IMR-90 (cell line): ENCODE data around the gene NT5C1A. TPM values are rescaled to one million over a fixed set of nuclear protein-coding genes. Genes with fewer than 3 reads are reported as not detected.

ENCODE experiments used
- ATAC-seq: fragments of 200-7000 bp; cut with Tn5 transposase; 2 replicates; pipeline ENCODE4 v1.9.1; 2020; ENCODE audit warnings: low read depth, mild to moderate bottlenecking, moderate library complexity
- BruUV-seq: library from RNA; stranded (reverse); fragments of 400-500 nt; replicated peaks from 2 replicates; lab custom pipeline; 2021; lab: Mats Ljungman, UMichigan
- CTCF ChIA-PET: fragments of 300-600 bp; formaldehyde crosslinking; extraction: SDS; loops from one replicate; lab custom pipeline; 2021; ENCODE audit warnings: antibody characterized with exemption; lab: Yijun Ruan, JAX
- POLR2A ChIA-PET: fragments of 300-600 bp; sonication (Branson Sonifier 250); formaldehyde crosslinking; loops from one replicate; lab custom pipeline; 2022; ENCODE audit warnings: antibody characterized with exemption; ENCODE audit not compliant: unreplicated experiment; lab: Charles Lee
- DNase-seq: peaks from one replicate; pipeline ENCODE4 v3.0.0; 2013
- H2AFZ ChIP-seq: replicated peaks from 2 replicates; pipeline ENCODE3; 2013; ENCODE audit warnings: low read length, mild to moderate bottlenecking; ENCODE audit not compliant: poor library complexity
- H2AK5ac ChIP-seq: 2 replicates; pipeline ENCODE4 v1.6.1; 2013; ENCODE audit warnings: low read depth, low read length, inconsistent platforms
- H2AK9ac ChIP-seq: replicated peaks from 2 replicates; pipeline ENCODE3; 2013; ENCODE audit warnings: mild to moderate bottlenecking, low read depth, low read length, moderate library complexity; ENCODE audit not compliant: poor library complexity
- H2BK120ac ChIP-seq: 2 replicates; pipeline ENCODE4 v1.6.1; 2013; ENCODE audit warnings: low read depth, low read length, inconsistent platforms
- H2BK15ac ChIP-seq: 3 replicates; pipeline ENCODE4 v1.6.1; 2013; ENCODE audit warnings: low read depth, low read length, inconsistent platforms
- H2BK20ac ChIP-seq: 2 replicates; pipeline ENCODE4 v1.6.1; 2013; ENCODE audit warnings: low read depth, mild to moderate bottlenecking, inconsistent platforms, low read length, moderate library complexity
- H2BK5ac ChIP-seq: 2 replicates; pipeline ENCODE4 v1.6.1; 2013; ENCODE audit warnings: mild to moderate bottlenecking, low read depth, low read length, inconsistent platforms; ENCODE audit not compliant: poor library complexity, severe bottlenecking
- H3K14ac ChIP-seq: replicated peaks from 2 replicates; pipeline ENCODE4 v1.6.1; 2013; ENCODE audit warnings: low read depth, low read length, inconsistent platforms
- H3K18ac ChIP-seq: 2 replicates; pipeline ENCODE4 v1.6.1; 2013; ENCODE audit warnings: low read depth, low read length, control low read depth
- H3K23ac ChIP-seq: 2 replicates; pipeline ENCODE4 v1.6.1; 2013; ENCODE audit warnings: low read depth, low read length, inconsistent platforms
- H3K27ac ChIP-seq: 2 replicates; pipeline ENCODE4 v1.5.1; 2013; ENCODE audit warnings: mild to moderate bottlenecking, control low read depth, low read length; ENCODE audit not compliant: insufficient read depth
- H3K27me3 ChIP-seq: 2 replicates; pipeline ENCODE4 v1.6.1; 2013; ENCODE audit warnings: low read length; ENCODE audit not compliant: control insufficient read depth, insufficient read depth
- H3K36me3 ChIP-seq: 2 replicates; pipeline ENCODE4 v1.6.1; 2013; ENCODE audit warnings: low read length, mixed read lengths; ENCODE audit not compliant: control insufficient read depth, insufficient read depth
- H3K4ac ChIP-seq: 2 replicates; pipeline ENCODE4 v1.6.1; 2013; ENCODE audit warnings: low read depth, low read length, inconsistent platforms
- H3K4me1 ChIP-seq: 2 replicates; pipeline ENCODE4 v1.6.1; 2013; ENCODE audit warnings: low read length, mixed read lengths; ENCODE audit not compliant: control insufficient read depth, insufficient read depth
- H3K4me2 ChIP-seq: 2 replicates; pipeline ENCODE4 v1.6.1; 2013; ENCODE audit warnings: low read depth, mild to moderate bottlenecking, control low read depth, low read length, moderate library complexity
- H3K4me3 ChIP-seq: 2 replicates; pipeline ENCODE4 v1.5.1; 2013; ENCODE audit warnings: low read depth, mild to moderate bottlenecking, control low read depth, low read length, moderate library complexity; ENCODE audit not compliant: insufficient read depth
- H3K56ac ChIP-seq: 2 replicates; pipeline ENCODE4 v1.6.1; 2013; ENCODE audit warnings: low read length, inconsistent platforms; ENCODE audit not compliant: insufficient read depth; ENCODE audit errors: extremely low read depth
- H3K79me1 ChIP-seq, 2 experiments: 2 replicates each; pipeline ENCODE4 v1.6.1; 2013; ENCODE audit warnings: low read length in 2 of 2, inconsistent platforms in 1 of 2, low read depth in 1 of 2
- H3K9ac ChIP-seq: 2 replicates; pipeline ENCODE4 v1.6.1; 2013; ENCODE audit warnings: low read depth, low read length, control low read depth
- H3K9me1 ChIP-seq: 2 replicates; pipeline ENCODE4 v1.6.1; 2013; ENCODE audit warnings: low read length, inconsistent platforms; ENCODE audit not compliant: insufficient read depth
- H3K9me3 ChIP-seq: 2 replicates; pipeline ENCODE4 v1.6.1; 2013; ENCODE audit warnings: low read length; ENCODE audit not compliant: control insufficient read depth, insufficient read depth
- H4K20me1 ChIP-seq: 2 replicates; pipeline ENCODE4 v1.6.1; 2013; ENCODE audit warnings: low read length, inconsistent platforms; ENCODE audit not compliant: insufficient read depth
- H4K5ac ChIP-seq: 2 replicates; pipeline ENCODE4 v1.6.1; 2013; ENCODE audit warnings: mild to moderate bottlenecking, low read depth, low read length, control low read depth
- H4K8ac ChIP-seq, 2 experiments: 2 replicates each; pipeline ENCODE4 v1.6.1; 2013; ENCODE audit warnings: low read depth in 2 of 2, low read length in 2 of 2, control low read depth in 1 of 2, inconsistent platforms in 1 of 2
- H4K91ac ChIP-seq: 2 replicates; pipeline ENCODE4 v1.6.1; 2013; ENCODE audit warnings: low read depth, low read length, inconsistent platforms; ENCODE audit not compliant: insufficient read depth
- BHLHE40 ChIP-seq: fragments of 150-350 bp; IDR thresholded peaks from 2 replicates; pipeline ENCODE4 v1.6.1; 2016; ENCODE audit warnings: mild to moderate bottlenecking, low read depth, low read length
- CHD1 ChIP-seq: IDR thresholded peaks from 2 replicates; pipeline ENCODE4 v1.6.1; 2012; ENCODE audit warnings: low read depth, low read length, improper control_type of control experiment
- CTCF ChIP-seq: conservative IDR thresholded peaks from 2 replicates; pipeline ENCODE4 v1.5.1; 2012; ENCODE audit warnings: mild to moderate bottlenecking, low read depth, low read length, improper control_type of control experiment
- MAZ ChIP-seq: IDR thresholded peaks from 2 replicates; pipeline ENCODE4 v1.6.1; 2012; ENCODE audit warnings: low read depth, mild to moderate bottlenecking, low read length, improper control_type of control experiment, moderate library complexity, borderline replicate concordance
- NFE2L2 ChIP-seq: fragments of 150-350 bp; IDR thresholded peaks from 2 replicates; pipeline ENCODE4 v1.6.1; 2016; ENCODE audit warnings: low read depth, mild to moderate bottlenecking, low read length
- RAD21 ChIP-seq: IDR thresholded peaks from 2 replicates; pipeline ENCODE4 v1.6.1; 2012; ENCODE audit warnings: low read length, improper control_type of control experiment
- RCOR1 ChIP-seq: IDR thresholded peaks from 2 replicates; pipeline ENCODE4 v1.6.1; 2012; ENCODE audit warnings: mild to moderate bottlenecking, low read length, improper control_type of control experiment; ENCODE audit not compliant: insufficient replicate concordance
- SMC3 ChIP-seq: fragments of 150-350 bp; IDR thresholded peaks from 2 replicates; pipeline ENCODE4 v1.6.1; 2016; ENCODE audit warnings: low read depth, mild to moderate bottlenecking, antibody characterized with exemption, low read length, moderate library complexity
- WGBS, 2 experiments: methylation state at CpG; one replicate each; pipeline versions ENCODE4 v1.1.5 to v1.1.7; 2013; ENCODE audit warnings: missing lambda C conversion rate in 2 of 2; ENCODE audit not compliant: insufficient read length in 1 of 2; ENCODE audit errors: extremely low coverage in 2 of 2; 5-methylcytosine and 5-hydroxymethylcytosine counted together
- dilution Hi-C: fragments of 300-500 bp; cut with HindIII; formaldehyde crosslinking; loops from one replicate; pipeline ENCODE4 v1.14.3; 2018; ENCODE audit warnings: low sequenced_read_pairs; ENCODE audit not compliant: unreplicated experiment
- in situ Hi-C: fragments of 300-500 bp; cut with MboI; formaldehyde crosslinking; loops from 3 replicates; pipeline ENCODE4 v1.14.3; 2019; ENCODE audit warnings: low sequenced_read_pairs, inconsistent platforms, mixed read lengths
- intact Hi-C: fragments of 100-400 bp; cut with micrococcal nuclease; formaldehyde crosslinking; loops from 2 replicates; pipeline ENCODE4 v1.10.0; 2022
- polyA plus RNA-seq, 3 experiments: library from polyadenylated mRNA; depleted of rRNA; stranded (reverse); fragments of >200 nt; gene quantifications; 2 replicates each; pipeline ENCODE4 v1.2.3, GENCODE V29; 2012; ENCODE audit warnings: low replicate concordance in 1 of 3
- total RNA-seq: library from RNA; depleted of rRNA; stranded (reverse); fragments of >200 nt; gene quantifications from 2 replicates; pipeline ENCODE4 v1.2.3, GENCODE V29; 2012

The NT5C1A gene
- total and polyA plus RNA-seq, 2 of the 4 experiments (the other 2 are of a cell fraction): not detected

GRCh38 chr1:39678889-39679288, 7.0 kb upstream of the NT5C1A start:
- Histone ChIP-seq H2BK20ac (no peak overlapping the region), H3K14ac (no peak overlapping the region), H3K79me1 (no peaks in the 10 kb centered on the region), H3K23ac (no peak overlapping the region), H4K20me1 (no peaks in the 10 kb centered on the region), H2AK9ac (no peak overlapping the region), H3K4me2 (no peak overlapping the region), H3K4me3 (no peak overlapping the region), H3K9me3 (peaks cover 1% of the 10 kb centered on the region; the same call in 1 of the 2 replicates), H3K18ac (no peak overlapping the region), H3K4me1 (no peaks in the 10 kb centered on the region), H4K91ac (no peak overlapping the region), H2BK15ac (no peak overlapping the region), H3K56ac (no peak overlapping the region), H2AFZ (no peak overlapping the region), H3K27ac (no peak overlapping the region), H3K9me1 (peaks cover 4% of the 10 kb centered on the region; the same call in 1 of the 2 replicates), H3K4ac (no peak overlapping the region), H2BK120ac (no peak overlapping the region), H3K27me3 (peaks cover 73% of the 10 kb centered on the region), H2BK5ac (no peak overlapping the region), H3K36me3 (no peaks in the 10 kb centered on the region), H4K8ac (no peak overlapping the region), H3K9ac (no peak overlapping the region), H4K5ac (no peak overlapping the region), H2AK5ac (no peak overlapping the region)
- WGBS, 2 experiments: no CpG with 5 or more reads among the region's 2 CpGs
- in situ Hi-C loops: no loop called here
- ChIA-PET POLR2A (no interaction called here), CTCF (interaction anchor here (0.7 kb wide), 1 partner anchor 9 kb away, joined by 3 read pairs; no protein-coding TSS in a partner anchor)
- no TSS peak for BruUV-seq
- intact Hi-C loops: no loop called here
- no peak for TF ChIP-seq MAZ
- TF ChIP-seq BHLHE40: no peak
- TF ChIP-seq RCOR1: no peak
- no peak for TF ChIP-seq SMC3
- no peak for TF ChIP-seq NFE2L2
- no peak for TF ChIP-seq CHD1
- TF ChIP-seq CTCF: no peak
- no peak for TF ChIP-seq RAD21
- no peak for ATAC-seq
- dilution Hi-C loops: no loop called here
- DNase-seq: no peak
